Spleen (tissue), 7 donors: ENCODE data around the gene KIAA1549.

Experiments used
- CTCF ChIP-seq, 11 experiments: fragments of 200-600 bp in 7 of 11; fragments of 450-650 bp in 4 of 11; sonication (generic) in 4 of 11; IDR thresholded peaks in 8 of 11; conservative IDR thresholded peaks in 3 of 11; 1 replicate in 7 of 11; 2 replicates in 4 of 11; pipeline versions ENCODE4 v1.4.0 to v1.8.0; 2016 to 2021; ENCODE audit warnings: antibody characterized with exemption in 11 of 11, inconsistent platforms in 4 of 11, mild to moderate bottlenecking in 1 of 11
- POLR2A ChIP-seq, 3 donors: fragments of 450-650 bp; IDR thresholded peaks; one replicate each; pipeline ENCODE4 v1.5.1; 2017; ENCODE audit warnings: antibody characterized with exemption in 3 of 3, mild to moderate bottlenecking in 1 of 3
- POLR2AphosphoS5 ChIP-seq, 3 donors: sonication (generic); formaldehyde crosslinking; IDR thresholded peaks; one replicate each; pipeline ENCODE4 v1.5.1; 2017; ENCODE audit warnings: antibody characterized with exemption in 3 of 3
- donor health status: DM: no; HTN: no; CAD: no; lungs with moderate emphysema.
- donor health status: DM: no; HTN: no; CAD: no.
- donor health status: DM: no; HTN: no; CAD: no.

GRCh38 chr7:138869353-138869752 is 111.8 kb downstream of the KIAA1549 start:
- TF ChIP-seq CTCF (IDR thresholded peaks at IDR 0.05 in 8 of 11, conservative IDR thresholded peaks at IDR 0.05 in 3 of 11), result no peak
- TF ChIP-seq POLR2A (IDR thresholded peaks at IDR 0.05), result no peak
- TF ChIP-seq POLR2AphosphoS5 (IDR thresholded peaks at IDR 0.05), result no peak
